ENCODE data around the gene ARGLU1.
"Not testable (repeated sequence)": the region's sequence is repeated elsewhere in the genome, so short reads cannot be mapped to it uniquely, and the experiment has no call there.

The ARGLU1 gene, protein sequence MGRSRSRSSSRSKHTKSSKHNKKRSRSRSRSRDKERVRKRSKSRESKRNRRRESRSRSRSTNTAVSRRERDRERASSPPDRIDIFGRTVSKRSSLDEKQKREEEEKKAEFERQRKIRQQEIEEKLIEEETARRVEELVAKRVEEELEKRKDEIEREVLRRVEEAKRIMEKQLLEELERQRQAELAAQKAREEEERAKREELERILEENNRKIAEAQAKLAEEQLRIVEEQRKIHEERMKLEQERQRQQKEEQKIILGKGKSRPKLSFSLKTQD

DNA sequence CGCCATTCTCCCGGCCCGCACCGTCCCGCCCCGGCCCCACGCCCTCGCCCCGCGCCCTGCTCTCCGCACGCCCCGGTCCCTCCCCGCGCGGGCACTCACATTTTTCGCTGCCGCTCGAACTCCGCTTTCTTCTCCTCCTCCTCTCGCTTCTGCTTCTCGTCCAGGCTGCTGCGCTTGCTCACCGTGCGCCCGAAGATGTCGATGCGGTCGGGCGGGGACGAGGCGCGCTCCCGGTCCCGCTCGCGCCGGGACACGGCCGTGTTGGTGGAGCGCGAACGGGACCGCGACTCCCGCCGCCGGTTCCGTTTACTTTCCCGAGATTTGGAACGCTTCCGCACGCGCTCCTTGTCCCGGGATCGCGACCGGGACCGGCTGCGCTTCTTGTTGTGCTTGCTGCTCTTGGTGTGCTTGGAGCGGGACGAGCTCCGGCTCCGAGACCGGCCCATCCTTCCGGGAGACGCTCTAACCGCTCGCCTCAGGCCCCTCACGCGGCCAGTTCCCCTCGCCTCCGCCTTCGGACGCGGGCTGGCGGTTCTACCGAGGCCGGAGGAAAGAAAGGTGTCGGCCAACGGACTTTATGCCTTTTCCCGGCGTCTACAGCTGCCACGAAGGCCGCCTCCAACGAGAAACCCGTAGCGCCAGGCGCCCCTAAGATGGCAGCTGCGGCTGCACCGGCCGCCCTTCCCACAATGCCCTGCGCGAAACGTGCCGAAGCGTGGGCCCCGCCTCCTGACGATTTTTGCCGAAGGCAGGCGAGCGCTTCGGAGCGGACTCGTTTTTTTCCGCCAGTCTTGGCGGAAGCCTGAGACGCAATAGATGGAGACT is at the start of gene ARGLU1:
Gene ARGLU1 (minus strand): TSS at position 664 of the 825 bp plus-strand sequence. CDS start 218 bp downstream, at position 446.
- DNase-seq (ENCODE audit: low spot score), result peak; percentile 95

DNA sequence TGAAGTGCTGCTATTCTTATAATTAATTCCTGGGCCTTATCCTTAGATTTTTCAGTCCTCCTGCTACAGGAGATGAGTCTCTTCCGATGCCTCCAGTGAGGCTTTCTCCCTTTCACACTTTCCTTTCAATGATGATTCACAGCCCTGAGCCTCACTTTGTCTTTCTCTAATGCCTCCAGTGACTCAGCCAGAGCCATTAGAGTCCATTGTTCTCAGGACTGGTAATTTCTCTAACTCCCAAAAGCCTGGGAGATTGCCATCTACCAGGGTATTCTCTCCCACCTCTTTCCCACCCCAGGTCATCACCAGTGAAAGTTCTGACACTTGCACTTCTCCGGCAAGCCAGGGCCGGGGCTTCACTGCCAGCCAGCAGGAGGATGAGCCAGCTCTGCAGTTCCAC is 49.6 kb upstream of the ARGLU1 start:
- peak; percentile 52 for DNase-seq (ENCODE audit: low spot score)

GRCh38 chr13:106616729-106617128 is 48.8 kb upstream of the ARGLU1 start:
- no peak for DNase-seq (ENCODE audit: low spot score)

- DNase-seq (ENCODE audit: low spot score), result no peak
These were observed 46.9 kb upstream of the ARGLU1 start for GRCh38 chr13:106614874-106615273.

- peak; percentile 12 for DNase-seq (ENCODE audit: low spot score)
These were observed 44.8 kb upstream of the ARGLU1 start for GRCh38 chr13:106612688-106613087.

GRCh38 chr13:106610486-106610885 is 42.5 kb upstream of the ARGLU1 start:
- DNase-seq (ENCODE audit: low spot score), result peak; percentile 82

DNA sequence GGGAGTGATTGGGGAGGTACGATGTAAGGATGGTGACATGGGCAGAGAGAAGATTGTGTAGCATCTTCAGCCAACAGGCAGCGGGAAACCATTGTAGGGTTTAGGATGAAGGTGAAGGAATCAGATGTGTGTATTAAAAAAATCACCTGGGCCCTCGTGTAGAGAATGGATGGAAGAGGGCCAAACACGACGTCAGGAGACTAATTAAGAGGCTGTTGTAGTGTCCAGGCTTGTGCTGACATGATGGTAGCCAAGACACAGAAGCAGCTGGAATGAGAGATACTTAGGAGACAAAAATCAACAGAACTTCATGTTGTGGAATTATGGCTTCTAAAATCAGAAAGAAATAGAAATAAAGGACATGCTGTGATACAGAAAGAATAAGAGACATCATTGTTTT is 41.2 kb upstream of the ARGLU1 start:
- DNase-seq (ENCODE audit: low spot score), result no peak

- DNase-seq (ENCODE audit: low spot score), result no peak
These were observed 35.6 kb upstream of the ARGLU1 start for GRCh38 chr13:106603546-106603945.

DNA sequence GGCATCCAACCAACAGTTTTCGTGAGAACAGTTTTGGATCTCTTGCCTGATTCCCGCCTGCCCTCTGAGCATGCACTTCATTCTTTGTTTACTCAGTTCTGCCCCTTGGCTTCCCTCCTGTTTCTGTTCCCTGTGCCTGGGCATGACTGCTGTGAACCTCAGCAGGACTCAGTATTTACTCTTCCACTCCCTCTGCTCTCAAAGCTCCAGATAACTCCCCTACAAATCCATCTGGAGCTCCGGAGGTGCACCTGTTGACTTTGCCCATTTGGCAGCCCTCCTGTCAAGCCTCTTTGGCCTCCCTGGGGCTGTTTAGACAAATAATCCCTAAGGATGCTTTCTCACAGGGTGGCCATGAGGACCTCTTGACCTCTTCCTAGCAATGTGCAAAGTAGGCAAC is 34.2 kb upstream of the ARGLU1 start:
- no peak for DNase-seq (ENCODE audit: low spot score)

DNA sequence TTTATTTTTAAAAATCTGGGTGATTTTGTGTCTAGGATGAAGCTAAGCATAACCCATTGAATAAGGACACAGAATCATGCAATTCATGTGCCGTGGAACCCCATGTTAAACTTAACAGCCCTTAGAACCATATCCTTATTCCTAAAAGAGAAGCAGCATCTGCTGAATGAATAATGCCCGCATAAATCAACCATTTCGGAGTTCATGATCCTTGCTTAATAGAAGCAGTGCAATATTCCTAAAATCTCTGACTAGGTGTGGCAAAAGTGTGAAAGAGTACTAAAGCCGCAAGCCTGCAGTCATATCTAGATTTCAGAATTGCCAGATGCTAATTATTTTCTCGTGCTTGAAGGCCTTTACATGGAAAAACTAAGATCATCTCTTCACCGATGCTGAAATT is 33.6 kb upstream of the ARGLU1 start:
- DNase-seq (ENCODE audit: low spot score), result no peak

GRCh38 chr13:106600798-106601135 is 32.8 kb upstream of the ARGLU1 start:
- not testable (repeated sequence) for DNase-seq (ENCODE audit: low spot score)

DNA sequence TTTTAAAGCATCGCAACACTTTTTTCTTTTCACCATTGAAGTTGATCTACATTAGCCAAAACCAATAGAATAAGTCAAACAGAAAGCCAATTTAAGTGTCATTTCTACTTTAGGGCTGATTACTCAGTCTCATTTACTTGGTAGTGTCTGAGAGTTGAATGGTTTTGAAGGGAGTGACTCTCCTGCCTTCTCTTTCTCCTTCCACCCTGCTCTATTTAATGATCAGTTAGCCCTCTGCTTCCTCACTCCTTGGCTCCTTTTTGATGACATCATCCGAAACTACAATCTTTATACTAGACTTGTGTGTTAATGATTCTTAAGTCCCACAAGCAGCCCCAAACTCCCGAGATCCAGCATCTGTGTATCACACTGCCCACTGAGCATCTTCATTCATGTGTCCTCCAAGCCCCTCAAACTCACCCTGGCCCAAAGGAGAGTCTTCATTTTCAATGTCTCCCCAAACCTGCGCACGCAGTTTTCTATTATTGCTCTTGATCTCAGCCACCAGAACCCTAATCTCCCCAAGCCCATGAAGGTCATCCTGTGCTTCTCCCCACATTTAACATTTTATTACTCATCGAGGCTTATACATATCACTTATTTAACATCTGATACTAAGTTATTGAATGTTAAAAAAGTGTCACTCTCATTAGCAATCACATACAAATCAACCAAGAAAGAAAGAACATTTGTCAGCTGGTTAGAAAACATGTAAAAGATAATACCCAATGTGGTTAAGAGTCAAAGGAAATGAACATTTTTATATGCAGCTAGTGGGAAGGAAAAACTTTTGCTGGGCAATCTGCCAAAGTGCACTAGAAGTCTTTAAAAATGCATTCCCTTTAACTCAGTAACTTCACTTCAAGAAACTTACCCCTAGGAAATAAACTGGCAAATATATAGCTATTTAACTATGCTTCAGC is 32.2 kb upstream of the ARGLU1 start:
- DNase-seq (ENCODE audit: low spot score), result peak; percentile 43

DNA sequence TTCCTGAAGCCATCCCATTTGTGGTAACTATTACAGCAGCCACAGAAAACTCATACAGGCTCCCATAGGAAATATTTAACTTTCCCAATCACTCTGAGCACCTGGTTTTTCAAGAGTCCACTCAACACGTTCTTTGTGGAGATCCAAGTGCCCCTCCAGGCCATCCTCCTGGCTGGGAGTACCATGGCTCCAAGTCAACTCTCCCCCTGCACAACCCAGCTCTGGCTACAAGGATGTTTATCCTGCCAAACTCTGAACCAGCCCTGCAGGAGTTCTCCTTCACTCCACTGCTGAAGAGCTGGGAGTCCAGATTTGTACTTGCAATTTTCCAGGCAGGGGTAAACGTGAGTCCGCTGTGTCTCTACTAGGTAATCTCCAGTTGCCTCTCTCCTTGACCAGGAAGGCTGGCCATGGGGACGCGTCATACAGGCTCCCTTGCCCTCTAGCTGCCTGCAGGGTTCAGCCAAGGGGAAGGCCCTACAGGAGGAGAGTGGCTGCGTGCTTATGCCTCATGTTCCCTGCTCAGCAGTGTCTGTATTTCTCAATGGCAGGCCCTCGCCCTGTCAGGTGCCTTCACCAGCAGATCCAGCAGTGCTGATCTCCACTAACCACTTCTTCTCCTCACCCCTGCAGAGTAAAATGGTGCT is 29.9 kb upstream of the ARGLU1 start:
- DNase-seq (ENCODE audit: low spot score), result no peak

DNA sequence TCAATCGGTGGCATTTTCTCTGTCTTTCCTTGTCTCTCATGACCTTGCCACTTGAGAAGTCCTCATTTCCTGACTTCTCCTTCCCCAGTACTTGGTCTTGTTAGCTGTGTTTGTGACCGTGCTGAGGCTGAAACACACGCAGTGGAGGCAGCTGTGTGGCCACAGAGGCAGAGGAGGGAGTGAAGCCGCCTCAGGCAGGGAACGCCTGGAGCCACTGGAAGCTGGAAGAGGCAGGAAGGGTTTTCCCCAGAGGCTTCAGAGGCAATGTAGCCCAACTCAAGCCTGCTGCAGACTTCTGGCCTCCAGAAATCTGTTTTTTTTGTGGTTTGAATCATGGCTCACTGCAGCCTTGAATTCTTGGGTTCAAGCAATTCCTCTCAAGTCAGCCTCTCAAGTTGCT is 29.2 kb upstream of the ARGLU1 start:
- peak; percentile 77 for DNase-seq (ENCODE audit: low spot score)

GRCh38 chr13:106596275-106596937 is 28.5 kb upstream of the ARGLU1 start:
- peak; percentile 17 for DNase-seq (ENCODE audit: low spot score)

DNA sequence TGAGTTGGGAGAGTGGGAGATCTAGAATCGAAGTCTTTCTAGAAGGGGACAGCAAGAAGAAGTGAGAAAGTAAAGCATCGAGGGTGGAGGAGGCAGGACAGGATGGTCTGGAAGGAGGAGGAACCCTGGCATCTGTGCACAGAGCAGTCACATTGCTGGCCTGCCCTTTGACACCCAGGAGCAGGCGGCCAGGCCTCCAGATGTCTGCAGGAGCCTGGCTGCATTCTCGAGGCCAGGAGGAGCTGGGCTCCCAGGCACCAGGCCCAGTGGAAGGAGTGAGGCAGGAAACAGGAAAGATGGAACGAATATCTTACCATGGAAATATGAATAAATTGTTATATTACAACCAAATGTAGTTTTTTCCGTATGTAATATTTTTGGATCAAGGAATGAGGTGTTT is 27.7 kb upstream of the ARGLU1 start:
- DNase-seq (ENCODE audit: low spot score), result no peak

- no peak for DNase-seq (ENCODE audit: low spot score)
These were observed 27.0 kb upstream of the ARGLU1 start for GRCh38 chr13:106594980-106595379.

GRCh38 chr13:106593132-106593531 is 25.2 kb upstream of the ARGLU1 start:
- DNase-seq (ENCODE audit: low spot score), result no peak

DNA sequence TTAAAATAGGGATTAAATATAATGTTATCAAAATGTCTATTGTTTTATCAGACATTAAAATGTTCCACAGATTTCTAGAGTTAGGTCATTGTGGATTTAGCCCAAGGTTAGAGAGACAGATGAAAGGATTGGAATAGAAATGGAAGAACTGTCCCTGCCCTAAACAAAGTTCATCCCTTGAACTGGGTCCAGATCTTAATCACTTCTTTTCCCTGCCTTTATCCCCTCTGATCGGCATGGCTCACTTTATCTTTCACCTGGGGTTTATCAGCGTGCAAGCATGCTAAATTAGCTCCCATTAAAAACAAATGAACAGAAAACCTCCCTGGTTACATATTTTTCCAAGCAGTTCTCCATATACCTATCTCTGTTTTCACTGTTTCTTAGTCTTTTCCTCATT is 23.4 kb upstream of the ARGLU1 start:
- DNase-seq (ENCODE audit: low spot score), result no peak

DNA sequence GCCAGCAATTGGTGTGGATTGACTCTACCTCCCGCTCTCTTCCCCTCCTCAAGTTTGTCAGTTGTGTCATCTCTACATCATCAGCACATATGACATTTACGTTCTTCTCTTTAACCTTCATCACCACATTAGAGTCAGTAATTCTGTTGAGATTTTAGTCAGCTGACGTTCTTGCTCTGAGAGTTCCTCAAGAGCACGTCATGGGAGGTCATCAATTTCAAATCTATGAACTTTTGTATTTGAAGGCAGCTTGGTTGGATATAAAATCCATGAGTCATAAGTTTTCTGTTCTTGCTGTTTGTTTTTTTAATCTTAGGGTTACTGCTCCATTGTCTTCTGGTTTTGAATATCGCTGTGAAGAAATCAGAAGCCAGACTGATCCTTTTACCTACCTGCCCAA is 21.8 kb upstream of the ARGLU1 start:
- DNase-seq (ENCODE audit: low spot score), result no peak

- DNase-seq (ENCODE audit: low spot score), result no peak
These were observed 20.4 kb upstream of the ARGLU1 start for GRCh38 chr13:106588367-106588766.

Data from AG08395 (cell line).